CD1c-positive myeloid dendritic cell (primary cell): Measurements from ENCODE around the gene NUDT21.

Experiments used
- DNase-seq: peaks from one replicate; pipeline ENCODE4 v3.0.0-alpha.2; 2016; ENCODE audit errors: extremely low spot score

Gene NUDT21

DNA sequence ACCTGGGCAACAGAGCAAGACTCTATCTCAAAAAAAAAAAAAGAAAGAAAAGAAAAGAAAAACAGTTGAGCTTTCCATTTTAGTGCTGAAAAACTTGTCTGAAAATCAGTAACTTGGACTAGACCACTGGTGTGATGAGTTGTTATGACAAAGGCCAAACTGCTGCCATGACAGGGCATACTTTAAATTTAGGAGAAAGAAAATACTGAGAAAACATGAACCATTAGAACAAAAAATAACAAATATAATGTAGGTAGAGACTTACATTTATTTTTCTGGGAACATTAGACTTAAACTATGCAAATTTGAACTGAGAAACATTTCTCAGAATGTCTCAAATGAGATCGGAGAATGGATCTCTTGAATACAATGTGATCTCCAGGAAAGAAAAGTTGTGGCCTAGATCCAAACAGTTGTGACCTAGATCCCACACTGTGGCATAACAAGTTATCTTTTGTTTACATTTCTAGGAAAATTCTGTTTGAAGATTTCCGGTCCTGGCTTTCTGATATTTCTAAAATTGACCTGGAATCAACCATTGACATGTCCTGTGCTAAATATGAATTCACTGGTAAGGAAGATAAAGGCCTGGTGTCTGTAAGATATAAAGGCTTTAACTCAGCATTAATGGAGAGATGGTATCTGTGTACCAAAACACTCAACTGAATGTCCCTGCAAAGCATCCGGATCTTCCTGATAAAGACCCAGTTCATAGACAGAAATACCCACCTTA lies 11.1 kb upstream of the NUDT21 start:
- no peak for DNase-seq

- DNase-seq = no peak
Measured at GRCh38 chr16:56460101-56460500, 9.0 kb upstream of the NUDT21 start.

DNA sequence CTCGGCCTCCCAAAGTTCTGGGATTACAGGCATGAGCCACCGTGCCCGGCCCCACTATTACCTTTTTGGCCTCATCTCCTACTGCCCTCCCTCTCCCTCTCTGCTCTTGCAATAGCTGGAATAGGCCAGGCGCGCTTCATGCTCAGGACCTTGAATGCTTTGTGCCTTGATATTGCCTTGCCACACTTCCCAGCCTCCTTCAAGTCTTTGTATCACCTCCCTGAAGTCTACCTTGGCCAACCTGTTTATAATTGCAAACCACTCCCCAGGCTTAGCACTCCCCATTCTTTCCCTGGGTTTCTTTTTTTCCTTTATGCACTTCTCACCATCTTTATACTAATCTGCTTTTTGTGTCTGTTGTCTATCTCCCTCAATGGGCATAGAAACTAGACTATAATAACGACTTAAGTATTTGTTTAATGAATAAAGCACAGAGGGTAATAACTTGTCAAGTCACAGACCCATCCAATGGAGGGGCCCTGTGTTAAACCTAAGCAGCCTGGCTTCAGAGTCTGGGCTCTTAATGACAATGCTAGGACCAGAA lies 6.9 kb upstream of the NUDT21 start:
- no peak for DNase-seq

DNA sequence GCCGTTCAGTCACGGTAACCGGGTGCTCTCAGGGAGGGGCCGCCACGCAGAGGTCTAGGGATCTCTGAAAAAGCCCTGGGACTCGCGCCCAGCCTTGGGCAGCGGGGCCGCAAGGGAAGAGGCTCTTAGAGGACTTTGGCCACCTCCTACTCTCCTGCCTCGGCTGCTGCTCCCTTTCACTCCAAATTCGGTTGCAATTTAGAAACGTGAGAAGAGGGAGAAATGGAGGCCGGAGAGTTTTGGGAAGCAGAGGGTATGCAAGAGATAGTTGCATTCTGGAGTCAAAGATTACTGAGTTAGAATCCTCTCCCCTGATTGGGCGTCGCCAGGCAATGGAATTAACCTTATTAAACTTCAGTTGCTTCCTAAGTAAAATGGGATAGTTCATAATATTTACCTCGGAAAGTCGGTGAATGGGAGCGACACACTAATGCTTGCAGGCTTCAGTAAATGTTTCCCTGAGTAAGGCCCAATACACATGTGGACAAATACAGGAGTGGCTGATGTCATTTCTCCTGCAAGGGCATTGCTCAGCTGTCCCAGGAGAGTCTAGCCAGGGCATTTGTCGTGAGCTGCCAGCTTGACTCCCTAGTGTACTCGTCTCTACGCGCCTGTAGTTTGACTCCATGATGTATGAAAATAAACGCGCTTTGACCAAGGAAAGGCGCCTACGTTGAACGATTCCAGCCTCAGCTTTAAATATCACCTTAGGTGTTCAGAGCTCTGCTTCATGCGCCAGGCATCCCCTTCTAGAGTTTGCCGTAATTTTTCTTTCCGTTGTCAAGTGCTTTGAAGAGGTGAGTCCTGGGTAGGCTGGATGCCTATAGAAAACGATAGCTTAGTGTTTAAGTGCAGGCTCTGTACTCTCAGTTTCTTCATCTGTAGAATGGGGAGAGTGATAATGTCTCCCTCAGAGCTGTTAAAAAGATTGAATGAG lies 889 bp upstream of the NUDT21 start:
- peak; percentile 1 for DNase-seq

GRCh38 chr16:56450275-56450985 lies 702 bp downstream of the NUDT21 start:
- no peak for DNase-seq

GRCh38 chr16:56448005-56448404 lies 3.1 kb downstream of the NUDT21 start:
- DNase-seq = no peak

GRCh38 chr16:56447286-56447685 lies 3.8 kb downstream of the NUDT21 start:
- no peak for DNase-seq

DNA sequence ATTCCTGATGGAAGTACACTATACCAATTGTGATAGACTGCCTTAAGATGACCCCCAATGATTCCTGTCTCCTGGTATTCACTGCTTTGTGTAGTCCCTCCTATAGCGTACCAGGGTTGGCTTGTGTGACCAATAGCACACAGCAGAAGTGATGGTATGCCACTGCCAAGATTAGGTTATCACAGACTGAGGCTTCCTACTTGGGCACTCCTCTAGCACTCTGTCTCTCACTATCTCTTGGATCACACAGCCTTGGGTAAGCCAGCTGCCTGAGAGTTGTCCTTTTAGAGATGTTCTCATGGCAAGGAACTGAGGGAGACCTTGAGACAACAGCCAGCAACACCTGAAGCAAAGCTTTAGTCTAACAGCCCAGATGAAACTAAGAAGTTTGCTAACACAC lies 13.1 kb downstream of the NUDT21 start:
- DNase-seq = no peak

GRCh38 chr16:56436258-56436657 lies 14.9 kb downstream of the NUDT21 start:
- no peak for DNase-seq

DNA sequence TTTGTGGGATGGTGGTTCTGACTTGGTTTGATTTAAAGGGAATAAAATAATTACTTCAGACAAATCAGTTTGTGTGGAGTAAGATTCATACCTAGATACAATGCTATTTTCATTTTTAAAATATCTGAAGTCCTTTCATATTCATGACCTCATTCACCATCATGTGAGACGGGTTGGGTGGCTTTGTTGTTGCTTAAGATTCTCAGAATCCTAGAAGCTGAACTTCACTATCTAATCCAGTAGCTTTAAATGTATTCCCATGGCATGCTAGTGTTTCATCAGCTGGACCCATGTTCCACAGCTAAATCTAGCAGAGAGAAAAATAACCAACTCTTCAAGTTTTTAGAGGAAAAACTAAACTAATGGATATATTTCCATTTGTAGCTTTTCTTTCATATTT lies 23.0 kb downstream of the NUDT21 start:
- no peak for DNase-seq

GRCh38 chr16:56426585-56426984 lies 24.5 kb downstream of the NUDT21 start:
- DNase-seq = no peak

GRCh38 chr16:56425439-56425832 lies 25.7 kb downstream of the NUDT21 start, which contains the start of gene AMFR:
AMFR (minus strand) TSS chr16:56425545; CDS start chr16:56425327, 218 bp downstream.
- peak; percentile 95 for DNase-seq

DNA sequence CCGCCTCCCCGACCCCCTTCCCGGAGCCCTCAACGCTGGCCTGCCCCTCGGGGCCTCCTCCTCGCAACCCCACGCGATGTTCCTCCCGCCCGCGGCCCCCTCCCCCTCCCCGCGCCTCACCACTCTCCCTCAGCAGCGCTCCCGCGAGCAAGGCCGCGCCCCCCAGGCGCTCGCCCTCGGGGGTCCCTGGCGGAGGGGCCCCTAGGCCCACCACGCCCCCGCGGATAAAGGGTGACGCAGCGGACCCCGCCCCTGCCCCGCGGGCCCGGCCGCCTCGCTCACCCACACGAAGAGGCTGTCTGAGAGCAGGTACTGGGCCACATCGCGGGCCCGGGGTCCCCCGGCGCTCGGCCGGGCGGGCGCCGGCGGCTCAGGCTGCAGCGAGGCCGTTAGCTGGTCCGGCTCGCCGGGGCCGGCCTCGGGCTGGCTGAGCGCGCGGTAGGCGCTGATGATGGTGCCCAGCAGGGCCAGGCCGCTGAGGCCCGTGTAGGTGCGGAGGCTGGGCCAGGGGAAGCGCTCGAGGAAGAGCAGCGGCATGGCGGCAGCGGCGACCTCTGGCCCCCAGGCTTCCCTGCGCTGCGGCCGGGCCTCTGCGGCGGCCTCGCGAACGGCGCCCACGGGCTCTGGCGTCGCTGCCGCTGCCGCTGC lies 26.2 kb downstream of the NUDT21 start:
- peak; percentile 7 for DNase-seq

GRCh38 chr16:56424404-56424764 lies 26.7 kb downstream of the NUDT21 start:
- DNase-seq = no peak

- peak; percentile 61 for DNase-seq
Measured at GRCh38 chr16:56423584-56424403, 27.3 kb downstream of the NUDT21 start.

- no peak for DNase-seq
Measured at GRCh38 chr16:56422896-56423441, 28.2 kb downstream of the NUDT21 start.

DNA sequence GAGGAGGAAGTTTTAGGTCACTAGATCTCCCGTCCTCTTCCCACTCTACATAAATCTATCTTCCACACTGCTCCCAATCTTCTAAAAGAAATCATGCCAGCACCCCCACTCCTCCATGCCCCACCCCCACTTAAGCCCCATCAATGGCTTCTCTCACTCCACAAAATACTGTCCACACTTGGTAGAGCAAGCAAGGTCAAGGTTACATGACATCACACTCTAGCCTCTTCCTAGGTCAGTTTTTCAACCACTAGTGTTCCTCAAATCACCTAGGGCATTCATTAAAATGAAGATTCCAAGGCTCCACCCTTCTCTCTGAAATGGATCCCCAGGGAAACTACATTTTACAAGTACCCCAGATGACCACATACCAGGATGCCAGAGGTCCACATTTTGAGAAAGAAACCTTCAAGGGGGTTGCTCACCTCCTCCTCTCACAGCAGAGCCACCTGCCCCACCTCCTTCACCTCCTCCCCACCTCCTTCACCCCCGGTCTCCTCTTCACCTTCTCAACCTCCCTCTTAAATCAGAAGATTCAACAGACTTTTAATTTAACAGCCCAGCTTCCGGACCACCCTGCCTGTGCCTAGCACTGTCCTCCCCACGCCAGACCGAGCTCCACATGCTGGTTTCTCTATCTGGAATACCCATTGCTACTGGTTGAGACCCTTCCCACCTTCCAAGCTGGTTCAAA lies 29.0 kb downstream of the NUDT21 start:
- no peak for DNase-seq

DNA sequence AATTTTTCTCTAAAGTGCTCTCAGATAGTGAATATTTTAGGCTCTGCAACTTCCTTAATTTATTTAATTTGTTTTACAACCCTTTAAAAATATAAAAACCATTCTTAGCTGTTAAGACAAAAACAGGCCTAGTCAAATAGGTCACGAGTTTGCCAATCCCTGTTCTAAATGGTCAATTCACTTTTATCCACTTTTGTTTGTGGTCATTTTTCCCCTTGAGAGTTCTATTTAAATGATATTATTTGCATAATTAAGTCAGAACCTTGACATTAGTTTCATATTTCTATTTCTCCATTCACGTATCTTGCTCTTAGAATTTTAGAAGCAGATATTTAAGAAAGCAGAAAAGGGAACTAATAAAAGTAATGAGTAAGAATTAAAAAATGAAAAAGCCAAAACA lies 29.8 kb downstream of the NUDT21 start:
- DNase-seq = no peak

GRCh38 chr16:56420613-56421012 lies 30.5 kb downstream of the NUDT21 start:
- DNase-seq = no peak
